Kidney epithelial cell (primary cell): ENCODE results near the gene DLL1. TPM values are rescaled to one million over a fixed set of nuclear protein-coding genes. Genes with fewer than 3 reads are reported as not detected.
"Not testable (repeated sequence)": the region's sequence is repeated elsewhere in the genome, so short reads cannot be mapped to it uniquely, and the experiment has no call there.

ENCODE experiments used
- DNase-seq: peaks from one replicate; pipeline ENCODE4 v3.0.0-alpha.2; 2010; ENCODE audit warnings: low read depth
- H3K27me3 ChIP-seq: 2 replicates; pipeline ENCODE4 v1.6.0; 2011; ENCODE audit warnings: low read length; ENCODE audit not compliant: control insufficient read depth, insufficient read depth
- H3K36me3 ChIP-seq: 2 replicates; pipeline ENCODE4 v1.5.1; 2011; ENCODE audit warnings: low read length; ENCODE audit not compliant: control insufficient read depth, insufficient read depth
- H3K4me3 ChIP-seq: 2 replicates; pipeline ENCODE4 v1.5.1; 2011; ENCODE audit warnings: low read depth, mild to moderate bottlenecking, control low read depth, low read length
- total RNA-seq: library from RNA; depleted of rRNA; stranded (reverse); fragments of >200 nt; gene quantifications from 2 replicates; pipeline ENCODE4 v1.2.3, GENCODE V29; 2015
- TF ChIP-seq, protein P1 (sequence below): IDR thresholded peaks from 2 replicates; pipeline ENCODE4 v1.5.1; 2011; ENCODE audit warnings: mild to moderate bottlenecking, moderate library complexity, low read length, control low read depth, inconsistent platforms; ENCODE audit not compliant: insufficient read depth, poor library complexity, severe bottlenecking

The DLL1 gene
- total RNA-seq, 1 donor from 2014 or later: 3.8 TPM

DNA sequence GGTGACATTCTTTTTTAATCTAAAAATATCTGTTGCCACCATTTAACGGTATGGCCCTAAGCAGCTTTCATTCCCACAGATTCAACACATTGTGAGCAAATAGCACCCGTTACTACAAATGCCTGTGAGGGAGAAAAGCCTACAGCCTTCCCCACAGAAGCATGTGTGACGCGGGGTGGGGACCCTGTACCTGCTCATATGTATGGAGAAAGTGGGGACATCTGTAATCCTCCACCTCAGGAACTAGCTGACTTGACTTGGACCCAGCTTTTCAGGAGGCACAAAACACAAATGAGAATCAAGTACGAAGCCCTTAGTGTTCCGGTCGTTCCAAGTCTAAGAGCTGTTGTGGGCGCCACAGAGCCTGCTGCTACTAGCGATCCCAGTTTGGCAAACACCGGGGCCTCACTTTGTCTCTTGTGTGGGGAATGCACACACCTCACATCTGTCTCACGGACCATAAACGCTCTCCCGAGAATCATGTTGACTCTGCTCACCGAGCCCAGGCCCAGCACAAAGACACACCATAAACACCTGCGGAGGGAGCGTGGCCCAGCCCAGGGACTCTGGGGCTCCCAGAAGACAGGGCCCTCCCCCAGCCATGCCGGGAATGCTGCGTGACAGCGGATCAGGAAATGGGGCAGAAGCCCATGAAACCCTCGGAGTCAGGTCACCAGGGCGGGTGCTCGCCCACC is 21.6 kb downstream of the DLL1 start:
- no peak for DNase-seq

DNA sequence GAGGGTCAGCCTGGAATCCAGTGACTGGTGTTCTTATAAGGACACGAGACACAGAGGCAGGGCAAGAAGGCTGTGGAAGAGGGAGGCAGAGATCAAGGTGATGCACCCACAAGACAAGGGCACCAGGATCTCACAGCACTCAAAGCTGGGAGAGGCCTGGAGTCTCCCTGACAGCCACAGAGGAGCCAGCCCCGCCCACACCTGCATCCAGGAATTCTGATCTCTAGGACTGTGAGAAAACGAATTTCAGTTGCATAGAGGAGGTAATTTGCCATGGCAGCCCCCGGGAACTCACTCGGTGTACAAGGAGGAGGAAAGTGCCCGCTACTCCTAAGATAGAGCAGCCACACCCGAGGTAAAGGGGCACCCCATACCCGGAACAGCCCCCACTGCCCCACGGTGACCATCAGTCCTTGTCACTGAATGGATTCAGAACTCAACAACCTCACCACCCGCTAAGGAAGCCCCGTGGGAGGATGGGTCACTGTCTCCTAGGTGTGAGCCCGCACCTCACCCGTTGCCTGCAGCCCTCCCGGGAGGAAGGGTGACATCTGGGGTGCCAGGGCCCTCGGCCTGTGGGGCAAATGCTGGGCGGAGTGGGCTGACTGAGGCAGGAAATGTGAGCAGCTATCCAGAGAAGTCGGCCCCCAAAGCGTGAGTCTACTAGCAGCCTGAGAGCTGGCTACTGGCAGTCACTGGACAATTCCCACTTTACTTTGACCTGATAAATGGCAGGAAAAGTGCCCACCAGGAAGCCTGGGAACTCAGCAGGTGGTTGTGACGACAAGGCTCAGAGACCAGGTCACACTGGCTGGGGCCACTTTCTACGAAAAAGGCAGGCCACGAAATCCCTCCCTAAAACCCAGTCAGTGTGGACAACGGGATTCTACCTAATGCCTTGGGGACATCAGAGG is 22.4 kb downstream of the DLL1 start:
- TF ChIP-seq, protein P1, sequence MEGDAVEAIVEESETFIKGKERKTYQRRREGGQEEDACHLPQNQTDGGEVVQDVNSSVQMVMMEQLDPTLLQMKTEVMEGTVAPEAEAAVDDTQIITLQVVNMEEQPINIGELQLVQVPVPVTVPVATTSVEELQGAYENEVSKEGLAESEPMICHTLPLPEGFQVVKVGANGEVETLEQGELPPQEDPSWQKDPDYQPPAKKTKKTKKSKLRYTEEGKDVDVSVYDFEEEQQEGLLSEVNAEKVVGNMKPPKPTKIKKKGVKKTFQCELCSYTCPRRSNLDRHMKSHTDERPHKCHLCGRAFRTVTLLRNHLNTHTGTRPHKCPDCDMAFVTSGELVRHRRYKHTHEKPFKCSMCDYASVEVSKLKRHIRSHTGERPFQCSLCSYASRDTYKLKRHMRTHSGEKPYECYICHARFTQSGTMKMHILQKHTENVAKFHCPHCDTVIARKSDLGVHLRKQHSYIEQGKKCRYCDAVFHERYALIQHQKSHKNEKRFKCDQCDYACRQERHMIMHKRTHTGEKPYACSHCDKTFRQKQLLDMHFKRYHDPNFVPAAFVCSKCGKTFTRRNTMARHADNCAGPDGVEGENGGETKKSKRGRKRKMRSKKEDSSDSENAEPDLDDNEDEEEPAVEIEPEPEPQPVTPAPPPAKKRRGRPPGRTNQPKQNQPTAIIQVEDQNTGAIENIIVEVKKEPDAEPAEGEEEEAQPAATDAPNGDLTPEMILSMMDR: no peak
- no peak for DNase-seq
- no peaks in the 10 kb centered on the region for H3K36me3 ChIP-seq
- H3K4me3 ChIP-seq: no peak overlapping the region
- peaks cover 10% of the 10 kb centered on the region for H3K27me3 ChIP-seq

More for the DNA sequence above, 21.6 kb downstream of the DLL1 start:
- H3K27me3 ChIP-seq: peaks cover 18% of the 10 kb centered on the region
- TF ChIP-seq, protein P1: no peak
- no peaks in the 10 kb centered on the region for H3K36me3 ChIP-seq
- H3K4me3 ChIP-seq: no peak overlapping the region

DNA sequence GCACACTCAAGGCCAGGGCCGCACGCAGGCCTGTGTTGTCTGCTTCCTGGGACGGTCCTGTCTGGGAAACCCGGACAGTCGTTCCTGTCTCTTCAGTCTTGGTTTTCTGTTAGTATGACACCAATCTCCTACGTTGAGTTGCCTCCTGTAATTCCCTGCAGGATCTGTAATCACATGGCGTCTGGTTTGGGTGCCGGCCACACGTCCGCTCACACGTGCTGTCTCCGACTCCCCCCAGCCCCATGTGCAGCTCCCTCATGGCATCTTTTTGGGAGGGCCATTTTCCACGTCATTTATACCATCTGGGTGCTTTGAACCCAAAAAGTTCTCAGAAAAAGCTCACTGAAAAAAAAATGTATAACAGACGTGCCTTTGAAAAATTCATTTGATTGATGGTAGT is 23.2 kb downstream of the DLL1 start:
- peaks cover 10% of the 10 kb centered on the region for H3K27me3 ChIP-seq
- no peak for DNase-seq
- H3K4me3 ChIP-seq: no peak overlapping the region
- H3K36me3 ChIP-seq: no peaks in the 10 kb centered on the region
- TF ChIP-seq, protein P1: no peak

DNA sequence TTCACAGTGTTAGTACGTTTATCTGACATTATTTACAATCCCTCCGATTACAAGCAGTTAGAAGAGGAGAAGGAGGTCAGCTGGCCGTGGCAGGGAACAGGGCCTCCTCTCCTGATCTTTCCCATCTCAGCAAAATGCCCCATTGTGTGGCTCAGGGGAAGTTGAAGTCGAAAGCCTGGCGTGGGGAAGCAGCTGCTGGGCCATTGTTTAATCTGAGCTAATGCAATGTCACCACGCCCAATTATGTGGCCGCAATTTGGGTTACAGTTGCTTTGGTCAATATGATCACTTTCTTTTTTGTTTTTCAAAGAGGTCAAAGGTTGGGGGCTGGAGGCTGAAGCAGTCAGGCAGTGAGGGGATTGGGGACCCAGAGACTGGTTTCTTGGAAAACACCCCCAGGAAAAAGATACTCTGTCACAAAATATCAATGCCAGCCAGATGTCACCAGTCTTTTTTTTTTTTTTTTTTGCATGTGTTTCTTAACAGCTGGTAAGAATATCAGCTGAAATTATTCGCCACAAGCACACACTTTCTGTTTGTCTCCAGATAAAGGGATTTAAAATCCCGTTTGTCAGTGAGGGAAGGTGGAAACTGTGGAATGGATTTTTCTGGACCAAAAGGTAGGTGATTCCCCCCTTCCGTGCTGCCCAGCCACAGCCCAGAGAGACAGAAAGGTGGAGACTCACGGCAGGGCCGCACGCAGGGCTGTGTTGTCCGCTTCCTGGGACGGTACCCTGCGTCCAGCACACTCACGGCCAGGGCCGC is 24.6 kb downstream of the DLL1 start:
- no peak for DNase-seq
- no peak overlapping the region for H3K4me3 ChIP-seq
- TF ChIP-seq, protein P1: no peak
- no peaks in the 10 kb centered on the region for H3K36me3 ChIP-seq
- H3K27me3 ChIP-seq: peaks cover 10% of the 10 kb centered on the region

DNA sequence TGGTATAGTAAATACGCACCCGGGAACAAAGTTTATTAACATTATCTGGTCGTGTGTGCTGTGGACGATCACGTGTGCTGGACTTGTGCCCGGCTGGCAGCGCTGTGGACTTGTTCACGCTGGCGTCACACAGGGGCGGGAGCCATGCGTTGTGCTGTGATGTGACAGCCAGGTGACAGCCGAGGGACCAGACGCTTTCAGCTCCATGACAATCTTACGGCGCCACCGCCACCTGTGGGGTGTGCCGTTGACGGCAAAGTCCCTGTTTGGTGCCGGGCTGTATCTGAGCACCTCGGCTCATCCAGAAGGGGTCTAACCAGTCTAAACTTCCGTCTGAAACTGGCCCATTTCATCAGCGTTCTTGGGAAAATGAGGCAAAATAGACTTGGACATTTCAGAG is 25.2 kb downstream of the DLL1 start:
- TF ChIP-seq, protein P1: no peak
- Histone ChIP-seq H3K27me3 (peaks cover 10% of the 10 kb centered on the region), H3K4me3 (no peak overlapping the region), H3K36me3 (no peaks in the 10 kb centered on the region)
- DNase-seq: no peak

DNA sequence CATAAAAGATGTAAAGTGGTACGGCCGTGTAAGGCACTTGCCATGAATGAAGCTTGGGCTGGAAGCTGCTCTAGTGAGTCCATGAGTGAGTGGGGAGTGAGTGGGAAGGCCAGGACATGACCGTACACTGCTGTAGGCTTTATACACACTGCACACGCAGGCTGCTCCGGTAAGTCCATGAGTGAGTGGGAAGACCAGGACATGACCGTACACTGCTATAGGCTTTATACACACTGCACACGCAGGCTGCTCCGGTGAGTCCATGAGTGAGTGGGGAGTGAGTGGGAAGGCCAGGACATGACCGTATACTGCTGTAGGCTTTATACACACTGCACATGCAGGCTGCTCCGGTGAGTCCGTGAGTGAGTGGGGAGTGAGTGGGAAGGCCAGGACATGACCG is 26.2 kb downstream of the DLL1 start:
- peaks cover 10% of the 10 kb centered on the region for H3K27me3 ChIP-seq
- not testable (repeated sequence) for H3K36me3 ChIP-seq, H3K4me3 ChIP-seq, DNase-seq
